Measurements from ENCODE around the gene AURKA.

DNA sequence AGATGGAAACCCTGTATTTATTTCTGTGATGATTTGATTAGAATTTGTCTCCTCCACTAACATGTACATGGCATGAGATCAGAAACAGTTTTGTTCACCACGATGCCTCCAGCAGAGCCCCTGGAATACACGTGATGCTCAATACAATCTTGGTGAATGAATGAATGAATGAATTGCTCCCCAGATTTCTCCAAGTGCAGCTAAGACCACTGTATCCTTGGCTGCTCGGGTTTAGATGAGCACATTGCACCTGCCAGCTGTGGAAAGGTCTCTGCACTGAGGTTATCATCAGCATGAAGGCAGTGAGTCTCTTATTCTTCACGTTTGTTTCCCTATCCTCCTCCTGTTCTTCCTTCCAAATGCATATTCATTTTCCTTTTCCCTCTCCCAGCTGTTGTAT lies 37.9 kb upstream of the AURKA start:
- TF ChIP-seq, protein P1, sequence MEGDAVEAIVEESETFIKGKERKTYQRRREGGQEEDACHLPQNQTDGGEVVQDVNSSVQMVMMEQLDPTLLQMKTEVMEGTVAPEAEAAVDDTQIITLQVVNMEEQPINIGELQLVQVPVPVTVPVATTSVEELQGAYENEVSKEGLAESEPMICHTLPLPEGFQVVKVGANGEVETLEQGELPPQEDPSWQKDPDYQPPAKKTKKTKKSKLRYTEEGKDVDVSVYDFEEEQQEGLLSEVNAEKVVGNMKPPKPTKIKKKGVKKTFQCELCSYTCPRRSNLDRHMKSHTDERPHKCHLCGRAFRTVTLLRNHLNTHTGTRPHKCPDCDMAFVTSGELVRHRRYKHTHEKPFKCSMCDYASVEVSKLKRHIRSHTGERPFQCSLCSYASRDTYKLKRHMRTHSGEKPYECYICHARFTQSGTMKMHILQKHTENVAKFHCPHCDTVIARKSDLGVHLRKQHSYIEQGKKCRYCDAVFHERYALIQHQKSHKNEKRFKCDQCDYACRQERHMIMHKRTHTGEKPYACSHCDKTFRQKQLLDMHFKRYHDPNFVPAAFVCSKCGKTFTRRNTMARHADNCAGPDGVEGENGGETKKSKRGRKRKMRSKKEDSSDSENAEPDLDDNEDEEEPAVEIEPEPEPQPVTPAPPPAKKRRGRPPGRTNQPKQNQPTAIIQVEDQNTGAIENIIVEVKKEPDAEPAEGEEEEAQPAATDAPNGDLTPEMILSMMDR (conservative IDR thresholded peaks at IDR 0.05 in 1 of 2, IDR thresholded peaks at IDR 0.05 in 1 of 2; ENCODE audit: low read depth in 1 of 2, low read length in 2 of 2) = no peak
- no peak for TF ChIP-seq EZH2 (IDR thresholded peaks at IDR 0.05; ENCODE audit: low read length, missing control alignments)

Measured in fibroblast of lung (primary cell).